CD1c-positive myeloid dendritic cell (primary cell): ENCODE data around the gene ATOX1.
"Not testable (repeated sequence)": the region's sequence is repeated elsewhere in the genome, so short reads cannot be mapped to it uniquely, and the experiment has no call there.

Experiments used
- DNase-seq: peaks from one replicate; pipeline ENCODE4 v3.0.0-alpha.2; 2016; ENCODE audit errors: extremely low spot score

The ATOX1 gene

GRCh38 chr5:151733358-151734063, 24.9 kb downstream of the ATOX1 start:
- DNase-seq, result no peak

- DNase-seq, result no peak
Observed at GRCh38 chr5:151730381-151730780, 28.1 kb downstream of the ATOX1 start.

GRCh38 chr5:151729597-151729996, 28.8 kb downstream of the ATOX1 start:
- not testable (repeated sequence) for DNase-seq

GRCh38 chr5:151724360-151724759, 34.1 kb downstream of the ATOX1 start:
- DNase-seq, result no peak

- no peak for DNase-seq
Observed at GRCh38 chr5:151722546-151722945, 35.9 kb downstream of the ATOX1 start.

- DNase-seq, result no peak
Observed at GRCh38 chr5:151721812-151722391, 36.5 kb downstream of the ATOX1 start.

- DNase-seq, result no peak
Observed at GRCh38 chr5:151721087-151721646, 37.3 kb downstream of the ATOX1 start.

- no peak for DNase-seq
Observed at GRCh38 chr5:151720215-151720614, 38.2 kb downstream of the ATOX1 start.

- peak; percentile 42 for DNase-seq
Observed at GRCh38 chr5:151719228-151720000, 39.0 kb downstream of the ATOX1 start.

- DNase-seq, result no peak
Observed at GRCh38 chr5:151718646-151719045, 39.8 kb downstream of the ATOX1 start.

GRCh38 chr5:151718153-151718552, 40.3 kb downstream of the ATOX1 start:
- DNase-seq, result no peak

GRCh38 chr5:151717416-151717815, 41.0 kb downstream of the ATOX1 start:
- DNase-seq, result no peak

GRCh38 chr5:151709109-151709735, 49.2 kb downstream of the ATOX1 start:
- DNase-seq, result no peak

- DNase-seq, result no peak
Observed at GRCh38 chr5:151708126-151708525, 50.3 kb downstream of the ATOX1 start.

- no peak for DNase-seq
Observed at GRCh38 chr5:151707567-151707966, 50.9 kb downstream of the ATOX1 start.

- DNase-seq, result no peak
Observed at GRCh38 chr5:151706906-151707305, 51.5 kb downstream of the ATOX1 start.

- DNase-seq, result no peak
Observed at GRCh38 chr5:151703780-151704179, 54.7 kb downstream of the ATOX1 start.

GRCh38 chr5:151703227-151703626, 55.2 kb downstream of the ATOX1 start:
- no peak for DNase-seq

GRCh38 chr5:151700820-151701219, 57.6 kb downstream of the ATOX1 start:
- no peak for DNase-seq

- no peak for DNase-seq
Observed at GRCh38 chr5:151700296-151700695, 58.1 kb downstream of the ATOX1 start.

GRCh38 chr5:151699071-151699901, 59.1 kb downstream of the ATOX1 start:
- no peak for DNase-seq
